A549 (cell line): Measurements from ENCODE around the gene CCDC187.

Experiments
- HDAC2 ChIP-seq: fragments of 200-600 bp; sonication (generic); IDR thresholded peaks from 2 replicates; pipeline ENCODE4 v1.6.1; 2016
- JUN ChIP-seq, 2 experiments: fragments of >200 bp; sonication (Bioruptor Twin); formaldehyde crosslinking; IDR thresholded peaks; 2 replicates in 1 of 2; 3 replicates in 1 of 2; pipeline ENCODE4 v1.6.1; 2016 to 2017
- NFE2L2 ChIP-seq: fragments of 150-350 bp; conservative IDR thresholded peaks from 2 replicates; pipeline ENCODE4 v1.6.1; 2014; ENCODE audit warnings: low read length
- POLR2A ChIP-seq: IDR thresholded peaks from 2 replicates; pipeline ENCODE4 v1.6.1; 2012; ENCODE audit warnings: mild to moderate bottlenecking, low read length
- POLR2AphosphoS2 ChIP-seq: conservative IDR thresholded peaks from 2 replicates; pipeline ENCODE4 v1.6.1; 2012; ENCODE audit warnings: low read length, improper control_type of control experiment, inconsistent platforms
- SMC3 ChIP-seq: fragments of >200 bp; sonication (Bioruptor Twin); formaldehyde crosslinking; IDR thresholded peaks from 3 replicates; pipeline ENCODE4 v1.6.1; 2018; ENCODE audit warnings: inconsistent platforms
- TP53 ChIP-seq: fragments of 250-450 bp; sonication (Bioruptor Pico); IDR thresholded peaks from 2 replicates; pipeline ENCODE4 v1.5.0; 2021; ENCODE audit warnings: mild to moderate bottlenecking, moderate library complexity
- TF ChIP-seq, protein P1 (sequence below): fragments of >200 bp; sonication (Bioruptor Twin); formaldehyde crosslinking; IDR thresholded peaks from 3 replicates; pipeline ENCODE4 v1.5.1; 2016
- TF ChIP-seq, protein P2 (sequence below): fragments of 200-600 bp; sonication (generic); IDR thresholded peaks from 2 replicates; pipeline ENCODE4 v1.6.1; 2016; ENCODE audit warnings: antibody characterized with exemption, mild to moderate bottlenecking, moderate library complexity

DNA sequence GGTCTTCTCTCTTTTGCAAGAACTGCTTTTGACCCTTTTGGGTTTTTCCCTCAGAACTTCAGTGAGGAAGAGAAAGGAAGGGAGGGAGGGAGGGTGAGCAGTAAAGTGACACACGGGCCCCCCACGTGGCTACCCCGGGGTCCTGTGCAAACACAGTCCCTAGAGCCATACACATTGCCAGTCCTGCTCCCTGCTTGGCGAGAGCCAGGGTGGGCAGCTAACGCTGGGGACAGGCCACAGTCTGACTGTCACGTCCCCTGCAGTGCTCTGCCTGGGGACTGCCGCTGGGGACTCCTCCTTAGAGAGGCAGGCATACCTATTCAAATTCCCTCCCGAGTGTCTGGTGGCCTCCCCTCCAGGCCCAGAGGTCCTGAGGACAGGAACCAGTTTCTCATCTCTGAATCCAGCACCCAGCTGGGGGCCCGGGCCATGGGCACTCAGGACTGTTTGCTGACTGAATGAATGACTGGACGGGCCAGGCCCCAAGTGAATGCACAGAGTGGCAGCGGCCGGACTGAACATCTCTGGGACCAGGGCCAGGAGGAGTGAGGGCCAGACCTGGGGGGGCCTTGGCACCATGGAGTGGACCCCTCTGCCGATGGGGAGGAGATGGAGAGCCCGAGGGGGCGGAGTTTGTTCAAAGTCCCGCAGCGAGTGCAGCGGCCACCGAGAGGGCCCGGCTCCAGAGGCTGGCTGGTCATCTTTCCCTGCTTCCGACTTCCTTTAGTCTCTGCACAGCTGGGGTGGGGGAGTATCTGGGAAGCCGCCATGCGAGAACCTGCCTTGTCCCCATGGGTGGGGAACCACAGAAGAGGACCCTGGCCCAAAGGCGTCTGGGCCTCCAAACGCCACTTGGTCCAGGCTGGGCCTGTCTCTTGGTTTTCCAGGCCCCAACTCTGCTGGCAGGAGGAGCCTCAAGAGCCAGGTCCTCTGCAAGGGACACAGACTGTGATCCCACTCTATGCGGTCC lies 5.8 kb downstream of the CCDC187 start:
- TF ChIP-seq, protein P1, sequence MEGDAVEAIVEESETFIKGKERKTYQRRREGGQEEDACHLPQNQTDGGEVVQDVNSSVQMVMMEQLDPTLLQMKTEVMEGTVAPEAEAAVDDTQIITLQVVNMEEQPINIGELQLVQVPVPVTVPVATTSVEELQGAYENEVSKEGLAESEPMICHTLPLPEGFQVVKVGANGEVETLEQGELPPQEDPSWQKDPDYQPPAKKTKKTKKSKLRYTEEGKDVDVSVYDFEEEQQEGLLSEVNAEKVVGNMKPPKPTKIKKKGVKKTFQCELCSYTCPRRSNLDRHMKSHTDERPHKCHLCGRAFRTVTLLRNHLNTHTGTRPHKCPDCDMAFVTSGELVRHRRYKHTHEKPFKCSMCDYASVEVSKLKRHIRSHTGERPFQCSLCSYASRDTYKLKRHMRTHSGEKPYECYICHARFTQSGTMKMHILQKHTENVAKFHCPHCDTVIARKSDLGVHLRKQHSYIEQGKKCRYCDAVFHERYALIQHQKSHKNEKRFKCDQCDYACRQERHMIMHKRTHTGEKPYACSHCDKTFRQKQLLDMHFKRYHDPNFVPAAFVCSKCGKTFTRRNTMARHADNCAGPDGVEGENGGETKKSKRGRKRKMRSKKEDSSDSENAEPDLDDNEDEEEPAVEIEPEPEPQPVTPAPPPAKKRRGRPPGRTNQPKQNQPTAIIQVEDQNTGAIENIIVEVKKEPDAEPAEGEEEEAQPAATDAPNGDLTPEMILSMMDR, result no peak
- TF ChIP-seq POLR2A (no peak), POLR2AphosphoS2 (no peak), NFE2L2 (no peak), TP53 (CRISPR knock-in tag) (no peak), SMC3 (no peak), HDAC2 (no peak), JUN (IDR thresholded peaks at IDR 0.05) (no peak)
- TF ChIP-seq, protein P2, sequence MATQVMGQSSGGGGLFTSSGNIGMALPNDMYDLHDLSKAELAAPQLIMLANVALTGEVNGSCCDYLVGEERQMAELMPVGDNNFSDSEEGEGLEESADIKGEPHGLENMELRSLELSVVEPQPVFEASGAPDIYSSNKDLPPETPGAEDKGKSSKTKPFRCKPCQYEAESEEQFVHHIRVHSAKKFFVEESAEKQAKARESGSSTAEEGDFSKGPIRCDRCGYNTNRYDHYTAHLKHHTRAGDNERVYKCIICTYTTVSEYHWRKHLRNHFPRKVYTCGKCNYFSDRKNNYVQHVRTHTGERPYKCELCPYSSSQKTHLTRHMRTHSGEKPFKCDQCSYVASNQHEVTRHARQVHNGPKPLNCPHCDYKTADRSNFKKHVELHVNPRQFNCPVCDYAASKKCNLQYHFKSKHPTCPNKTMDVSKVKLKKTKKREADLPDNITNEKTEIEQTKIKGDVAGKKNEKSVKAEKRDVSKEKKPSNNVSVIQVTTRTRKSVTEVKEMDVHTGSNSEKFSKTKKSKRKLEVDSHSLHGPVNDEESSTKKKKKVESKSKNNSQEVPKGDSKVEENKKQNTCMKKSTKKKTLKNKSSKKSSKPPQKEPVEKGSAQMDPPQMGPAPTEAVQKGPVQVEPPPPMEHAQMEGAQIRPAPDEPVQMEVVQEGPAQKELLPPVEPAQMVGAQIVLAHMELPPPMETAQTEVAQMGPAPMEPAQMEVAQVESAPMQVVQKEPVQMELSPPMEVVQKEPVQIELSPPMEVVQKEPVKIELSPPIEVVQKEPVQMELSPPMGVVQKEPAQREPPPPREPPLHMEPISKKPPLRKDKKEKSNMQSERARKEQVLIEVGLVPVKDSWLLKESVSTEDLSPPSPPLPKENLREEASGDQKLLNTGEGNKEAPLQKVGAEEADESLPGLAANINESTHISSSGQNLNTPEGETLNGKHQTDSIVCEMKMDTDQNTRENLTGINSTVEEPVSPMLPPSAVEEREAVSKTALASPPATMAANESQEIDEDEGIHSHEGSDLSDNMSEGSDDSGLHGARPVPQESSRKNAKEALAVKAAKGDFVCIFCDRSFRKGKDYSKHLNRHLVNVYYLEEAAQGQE, result no peak
